GM19023 (cell line): ENCODE measurements around the gene STOML2.

Experiments used
- ATAC-seq: cut with Tn5 transposase; IDR thresholded peaks from one replicate; pipeline ENCODE4 v1.9.1; 2021; ENCODE audit warnings: mild to moderate bottlenecking, moderate library complexity; ENCODE audit not compliant: unreplicated experiment

The STOML2 gene

DNA sequence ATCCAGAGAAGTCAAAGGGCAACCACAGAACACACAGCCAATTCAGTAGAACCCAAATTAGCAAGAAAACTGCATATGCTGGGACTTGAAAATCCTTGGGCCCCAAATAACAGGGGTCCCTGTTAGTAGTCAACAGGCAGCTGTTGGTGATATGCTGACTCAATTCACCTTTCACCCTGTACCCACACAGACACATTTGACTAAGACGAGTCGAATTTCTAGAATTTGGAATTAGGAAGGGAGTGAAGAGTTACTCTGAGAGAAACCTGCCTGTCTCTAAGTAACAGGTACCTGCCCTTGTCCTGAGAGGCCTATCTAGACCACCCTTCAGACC lies 29.7 kb downstream of the STOML2 start:
- ATAC-seq, result no peak

DNA sequence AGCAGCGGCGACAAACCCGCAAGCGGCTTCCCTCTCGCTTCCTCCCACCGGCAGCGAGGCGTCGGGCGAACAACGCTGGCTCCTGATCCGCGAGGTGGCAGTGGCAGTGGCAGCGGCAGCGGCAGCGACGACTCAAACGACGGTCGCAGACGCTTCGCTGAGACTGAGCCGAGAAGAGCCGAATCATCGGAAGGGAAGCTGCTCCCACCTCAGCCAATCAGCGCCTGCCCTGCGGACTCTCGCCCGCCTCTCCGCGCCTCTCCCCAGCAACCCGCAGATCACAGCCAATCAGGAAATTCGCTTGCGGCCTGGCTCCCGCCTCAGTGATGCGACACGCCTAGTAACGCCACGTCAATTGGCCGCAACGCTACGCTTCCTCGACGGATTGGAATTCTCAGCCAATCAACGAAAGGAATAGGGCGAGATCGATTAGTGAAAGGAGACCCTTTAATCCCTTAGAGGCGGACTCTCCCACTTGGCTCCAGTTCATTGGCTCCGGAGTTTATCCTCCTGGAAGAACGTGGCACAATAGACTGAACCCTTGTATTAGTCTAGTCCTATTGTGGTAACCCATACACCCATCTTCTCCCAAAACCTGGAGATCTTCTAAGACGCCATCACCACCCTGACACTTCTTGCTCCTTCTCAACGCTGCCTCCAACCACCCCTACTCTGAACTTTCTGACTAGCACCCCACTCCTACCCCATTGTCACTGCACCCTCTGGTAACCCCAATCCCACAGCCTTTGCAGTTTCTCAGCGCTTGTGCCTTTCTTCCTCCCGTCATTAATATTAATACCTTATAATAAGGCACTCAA lies 30.3 kb downstream of the STOML2 start, which contains the start of gene VCP:
VCP (minus strand) TSS at position 165 of the 818 bp plus-strand sequence. CDS start 272 bp downstream, outside the sequence.
- peak; percentile 88 for ATAC-seq

DNA sequence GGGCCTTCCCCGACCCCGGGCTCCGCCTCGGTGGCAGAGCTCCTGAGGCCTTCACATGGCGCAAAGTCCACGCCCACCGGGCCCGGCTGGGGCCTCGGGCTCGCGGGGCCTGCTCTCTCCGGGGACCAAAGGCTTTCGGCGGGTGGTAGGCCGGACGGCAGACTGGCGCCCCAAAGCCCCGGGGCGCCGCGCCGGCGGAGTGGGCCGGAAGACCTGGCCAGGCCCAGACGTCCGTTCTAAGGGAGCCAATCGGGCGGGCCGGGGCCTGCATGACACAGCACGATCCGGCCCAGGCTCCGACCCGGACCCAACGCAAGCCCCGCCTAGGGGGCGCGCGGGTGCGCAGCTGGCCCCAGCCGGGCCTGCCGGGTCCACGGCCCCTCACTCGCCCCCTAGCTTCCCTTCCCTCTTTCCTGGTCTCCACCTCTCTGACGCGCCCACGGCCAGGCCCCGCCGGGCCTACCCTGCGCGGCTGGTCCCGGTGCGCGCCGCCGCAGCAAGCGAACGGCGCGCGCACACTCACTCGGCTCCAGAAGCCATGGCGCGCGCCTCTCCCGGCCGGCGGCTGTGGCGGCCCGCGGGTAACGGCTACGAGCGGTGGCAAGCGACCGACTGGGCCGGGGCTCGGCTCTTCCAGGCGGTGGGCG lies 31.0 kb downstream of the STOML2 start:
- peak; percentile 56 for ATAC-seq

DNA sequence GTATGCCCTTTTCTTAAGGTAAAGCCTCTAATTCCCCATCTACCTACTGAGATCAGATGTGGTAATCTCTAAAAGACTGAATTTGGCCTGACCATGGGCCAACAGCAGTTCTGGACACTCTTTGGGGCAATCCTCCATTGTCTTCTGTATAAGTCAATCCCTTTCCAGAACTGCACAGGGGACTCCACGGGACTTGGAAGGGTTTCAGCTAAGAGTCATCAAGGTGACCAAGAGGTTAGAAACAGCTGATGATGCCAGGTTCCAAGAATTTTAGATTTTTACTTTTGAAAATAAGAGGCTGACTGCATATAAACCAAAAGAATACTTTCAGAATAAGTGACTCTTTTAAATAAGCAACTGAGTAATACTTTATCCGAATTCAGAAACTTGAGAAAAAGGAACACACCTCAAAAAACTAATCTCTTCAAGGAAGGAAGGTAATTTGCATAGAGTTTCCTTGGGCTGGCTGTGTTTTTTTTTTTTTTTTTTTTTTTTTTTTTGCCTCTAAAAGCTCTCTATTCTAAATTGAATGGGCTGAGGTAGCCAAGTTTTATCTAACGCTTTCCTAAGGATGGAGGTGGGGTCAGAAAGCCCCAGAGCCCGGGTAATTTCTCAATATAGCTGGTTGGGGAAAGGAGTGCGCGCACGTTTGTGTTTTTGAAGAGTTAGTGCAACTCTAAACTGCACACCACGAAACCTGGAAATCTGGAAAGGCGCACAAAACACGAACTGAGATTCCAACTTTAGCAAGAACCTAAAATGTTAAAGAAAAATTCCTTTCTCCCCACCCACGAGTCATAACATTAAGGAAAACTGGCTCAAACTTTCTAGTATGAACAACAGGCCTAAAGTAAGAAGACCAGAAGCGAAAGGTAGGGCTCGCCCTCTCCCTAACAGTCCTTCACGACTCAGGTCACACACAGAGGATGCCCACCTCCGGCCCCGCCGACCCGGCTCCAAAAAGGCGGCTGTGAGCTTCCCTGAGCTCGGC lies 31.8 kb downstream of the STOML2 start:
- no peak for ATAC-seq

DNA sequence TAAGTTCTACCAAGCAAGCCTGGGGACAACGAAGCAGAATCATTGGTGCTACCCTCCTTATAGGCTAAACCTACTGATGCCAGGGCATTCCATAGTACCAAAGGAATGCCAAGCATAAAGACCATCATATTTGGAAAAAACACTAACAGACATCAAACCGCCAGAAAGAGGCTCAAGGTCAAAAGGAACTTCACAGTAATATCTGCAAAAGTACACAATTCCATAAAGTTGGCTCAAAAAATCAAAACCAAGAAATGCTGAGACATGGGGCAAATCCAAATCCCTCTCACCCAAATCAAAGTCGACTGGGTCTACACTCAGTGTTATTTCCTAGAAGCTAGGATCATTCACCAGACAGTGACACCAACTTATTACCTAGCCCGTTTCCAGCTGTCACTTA lies 33.9 kb downstream of the STOML2 start:
- no peak for ATAC-seq

DNA sequence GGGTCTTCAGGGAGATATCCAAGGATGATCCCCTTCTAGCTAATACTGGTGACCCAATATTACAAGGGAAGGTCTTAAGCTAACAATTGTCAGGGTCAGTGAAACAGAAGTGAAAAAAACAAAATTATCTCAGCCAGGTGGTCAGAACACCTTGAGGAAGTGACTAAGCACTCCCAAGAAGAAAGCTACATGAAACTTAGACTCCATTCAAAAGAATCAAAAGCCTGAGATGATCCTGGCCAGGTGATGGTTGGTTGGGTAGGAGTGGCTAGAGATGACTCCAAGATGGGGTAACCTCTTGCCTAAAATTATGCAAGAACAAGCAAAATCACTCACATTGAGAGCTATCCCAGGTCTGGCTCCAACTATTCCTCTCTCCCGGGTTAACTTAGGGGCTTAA lies 35.9 kb downstream of the STOML2 start:
- ATAC-seq, result no peak

DNA sequence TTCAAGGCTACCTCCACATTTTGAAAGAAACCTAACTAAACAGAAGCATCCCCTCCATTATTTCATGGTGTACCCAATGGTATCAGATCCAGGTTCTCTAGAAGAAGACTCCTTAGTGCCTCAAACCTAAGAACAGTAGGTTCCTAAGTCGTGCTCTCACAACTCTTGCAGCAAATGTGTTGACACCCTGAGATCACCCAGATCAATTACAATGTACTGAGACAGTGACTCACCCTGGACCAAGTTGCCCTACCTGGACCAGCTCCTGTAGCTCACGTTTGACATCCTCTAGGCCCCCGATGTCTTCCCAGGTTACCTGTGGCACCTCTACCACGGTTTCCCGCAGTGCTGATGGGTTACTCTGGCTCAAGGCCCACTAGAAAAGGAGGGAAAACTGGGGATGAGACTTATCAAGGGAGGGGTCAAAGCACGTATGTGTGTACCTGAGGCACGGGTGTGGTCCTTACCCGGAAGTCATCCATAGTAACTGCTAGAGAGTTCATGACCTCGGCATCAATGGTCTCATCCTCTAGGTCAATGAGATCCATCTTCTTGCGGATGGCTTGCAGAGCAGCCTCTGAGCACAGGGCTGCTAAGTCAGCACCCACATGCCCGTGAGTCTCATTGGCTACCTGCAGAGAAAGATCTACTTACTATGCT lies 42.3 kb downstream of the STOML2 start:
- no peak for ATAC-seq

DNA sequence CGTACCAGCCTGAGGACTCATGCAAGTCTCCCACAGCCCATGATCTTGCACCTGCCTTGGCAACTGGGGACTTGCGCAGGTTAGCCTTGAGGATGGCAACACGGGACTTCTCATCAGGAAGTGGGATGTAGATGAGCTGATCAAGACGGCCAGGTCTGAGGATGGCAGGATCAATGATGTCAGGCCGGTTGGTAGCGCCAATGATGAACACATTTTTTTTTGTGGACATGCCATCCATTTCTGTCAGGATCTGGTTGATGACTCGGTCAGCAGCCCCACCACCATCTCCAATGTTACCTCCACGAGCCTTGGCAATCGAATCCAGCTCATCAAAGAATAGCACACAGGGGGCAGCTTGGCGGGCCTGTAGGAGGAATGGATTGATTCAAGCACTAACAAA lies 43.5 kb downstream of the STOML2 start:
- ATAC-seq, result no peak

DNA sequence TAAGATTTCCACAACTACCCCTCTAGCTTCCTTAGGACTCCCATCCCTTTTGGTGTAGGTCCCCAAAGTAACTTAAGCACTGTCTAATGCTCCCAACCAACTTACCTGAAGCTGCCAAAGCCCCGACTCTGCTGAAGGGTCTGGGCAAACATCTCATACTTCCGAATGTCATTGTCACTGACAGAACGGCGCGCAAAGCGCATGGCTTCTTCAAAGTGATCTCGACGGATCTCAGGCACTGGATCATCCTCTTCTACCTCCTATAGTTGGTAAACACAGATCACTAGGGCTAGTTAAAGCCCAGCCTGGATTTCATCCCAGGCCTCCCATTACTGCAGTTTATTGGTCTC lies 45.7 kb downstream of the STOML2 start:
- no peak for ATAC-seq

DNA sequence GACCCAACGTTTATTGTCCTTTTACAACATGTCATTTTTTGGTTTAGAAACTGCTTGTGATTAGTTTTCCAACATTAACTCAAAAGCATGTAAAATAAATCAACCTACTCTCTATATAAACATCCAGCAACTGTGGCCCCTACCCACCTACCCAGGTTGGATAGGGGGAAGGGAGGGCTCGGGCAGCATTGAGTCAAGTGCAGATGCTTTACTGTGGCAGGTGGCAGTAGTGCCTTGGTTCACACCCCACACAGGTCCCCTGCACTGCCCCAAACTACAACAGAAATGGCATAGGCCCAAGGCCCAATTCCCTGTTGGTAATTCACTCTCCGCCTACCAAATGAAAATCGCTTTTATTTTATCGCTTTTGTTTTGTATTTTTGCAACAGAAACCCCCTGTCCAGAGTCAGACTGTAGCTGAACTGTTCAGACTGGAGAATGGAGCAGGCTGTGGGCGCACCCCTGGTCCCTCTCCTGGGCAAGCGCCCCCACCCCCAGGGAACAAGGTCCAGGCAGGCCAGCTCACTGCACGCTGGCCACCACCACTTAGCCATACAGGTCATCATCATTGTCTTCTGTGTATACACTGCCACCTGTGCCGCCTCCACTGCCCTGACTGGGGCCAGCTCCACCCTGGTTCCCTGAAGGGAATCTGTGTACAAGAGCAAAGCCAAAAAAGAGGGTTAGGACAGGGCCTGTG lies 46.2 kb downstream of the STOML2 start:
- no peak for ATAC-seq

DNA sequence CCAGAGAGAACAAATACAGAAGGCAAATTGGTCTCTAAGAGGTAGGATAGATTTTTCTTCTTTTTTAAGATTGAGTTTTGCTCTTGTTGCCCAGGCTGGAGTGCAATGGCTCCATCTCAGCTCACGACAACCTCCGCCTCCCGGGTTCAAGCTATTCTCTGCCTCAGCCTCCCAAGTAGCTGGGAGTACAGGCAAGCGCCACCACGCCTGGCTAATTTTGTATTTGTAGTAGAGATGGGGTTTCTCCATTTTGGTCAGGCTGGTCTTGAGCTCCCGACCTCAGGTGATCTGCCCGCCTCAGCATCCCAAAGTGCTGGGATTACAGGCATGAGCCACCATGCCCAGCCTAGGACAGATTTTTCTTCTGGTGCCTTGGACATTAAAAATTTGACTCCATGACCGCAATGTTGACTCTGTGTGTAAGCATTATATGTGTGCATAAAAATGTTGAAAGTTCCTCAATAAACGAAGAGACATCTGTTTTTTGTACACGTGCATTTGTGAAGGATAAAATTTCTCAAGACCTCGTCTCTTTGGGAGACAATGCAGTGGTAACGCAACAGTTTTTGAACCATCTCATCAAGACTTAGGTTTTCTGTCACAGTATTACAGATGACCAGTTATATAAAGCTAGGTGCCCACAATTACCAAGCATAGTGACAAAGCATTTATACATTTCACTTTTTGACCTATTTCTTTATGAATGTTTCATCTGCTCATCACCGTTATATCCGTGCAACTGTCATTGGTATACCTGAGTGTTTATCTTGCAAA lies 47.9 kb downstream of the STOML2 start:
- no peak for ATAC-seq

DNA sequence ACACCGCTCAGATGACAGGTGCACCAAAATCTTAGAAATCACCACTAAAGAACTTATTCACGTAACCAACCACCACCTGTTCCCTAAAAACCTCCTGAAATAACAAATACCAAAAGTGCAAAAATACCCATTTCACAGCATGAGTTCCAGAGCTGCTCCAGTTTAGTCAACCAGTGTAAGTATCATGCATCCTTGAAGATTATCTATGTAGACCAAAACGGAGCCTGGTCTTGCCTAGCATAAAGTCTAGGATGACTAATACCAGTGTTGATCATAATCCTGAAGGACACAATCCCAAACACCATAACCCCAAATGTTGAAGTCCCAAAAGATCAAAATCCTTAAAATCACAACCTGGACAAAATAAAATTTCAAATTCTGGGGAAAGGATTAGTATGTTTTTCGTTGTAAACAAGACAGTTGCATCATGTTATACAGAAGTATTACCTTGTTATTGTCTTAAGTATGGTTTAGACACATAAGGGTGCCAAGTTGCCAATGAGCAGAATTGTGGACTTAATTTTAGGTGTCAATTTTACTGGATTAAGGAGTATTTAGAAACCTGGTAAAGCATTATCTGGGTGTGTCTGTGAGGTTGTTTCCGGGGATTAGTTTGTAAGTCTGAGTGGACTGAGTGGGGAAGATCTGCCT lies 48.6 kb downstream of the STOML2 start:
- no peak for ATAC-seq

DNA sequence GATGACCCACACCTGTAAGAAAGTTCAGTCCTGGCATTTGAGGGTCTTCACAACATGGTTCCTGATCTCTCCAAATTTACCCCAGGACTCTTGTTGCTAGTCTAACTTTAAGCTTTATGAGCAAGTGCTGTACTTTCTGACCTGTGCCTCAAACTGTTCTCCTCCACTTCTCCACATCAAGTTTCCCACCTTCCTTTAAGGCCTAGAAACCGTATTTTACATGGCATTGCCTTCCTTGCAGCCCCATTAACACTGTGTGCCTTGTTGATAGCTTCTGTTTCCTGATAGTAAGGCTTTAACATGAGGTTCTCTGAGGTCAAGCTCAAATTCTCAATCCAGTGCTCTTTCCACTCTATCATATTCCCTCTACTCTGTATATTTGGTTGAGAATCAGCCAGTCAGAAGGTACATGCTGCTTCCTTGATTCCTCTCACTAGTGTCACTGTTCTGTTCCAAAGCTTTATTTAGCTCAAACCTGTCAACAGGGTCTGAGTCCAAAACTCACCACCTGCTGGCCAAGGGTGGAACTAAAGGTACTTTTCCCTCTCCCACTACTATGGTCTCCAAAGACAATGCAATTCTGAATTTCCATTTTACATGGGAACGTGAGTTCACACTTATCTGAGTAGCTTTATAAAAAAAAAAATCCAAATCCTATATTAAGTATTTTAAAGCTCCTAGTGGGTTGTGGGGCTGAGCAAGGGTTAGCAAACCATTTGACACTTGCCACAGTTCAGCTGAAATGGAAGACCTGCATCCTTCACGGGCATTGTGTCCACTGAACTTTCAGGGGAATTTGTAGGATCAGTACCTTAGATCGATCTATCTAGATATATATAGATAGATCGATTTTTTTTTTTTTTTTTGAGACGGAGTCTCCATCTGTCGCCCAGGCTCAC lies 51.6 kb downstream of the STOML2 start:
- no peak for ATAC-seq
